ENCODE measurements around the gene PHF2.

Gene PHF2

DNA sequence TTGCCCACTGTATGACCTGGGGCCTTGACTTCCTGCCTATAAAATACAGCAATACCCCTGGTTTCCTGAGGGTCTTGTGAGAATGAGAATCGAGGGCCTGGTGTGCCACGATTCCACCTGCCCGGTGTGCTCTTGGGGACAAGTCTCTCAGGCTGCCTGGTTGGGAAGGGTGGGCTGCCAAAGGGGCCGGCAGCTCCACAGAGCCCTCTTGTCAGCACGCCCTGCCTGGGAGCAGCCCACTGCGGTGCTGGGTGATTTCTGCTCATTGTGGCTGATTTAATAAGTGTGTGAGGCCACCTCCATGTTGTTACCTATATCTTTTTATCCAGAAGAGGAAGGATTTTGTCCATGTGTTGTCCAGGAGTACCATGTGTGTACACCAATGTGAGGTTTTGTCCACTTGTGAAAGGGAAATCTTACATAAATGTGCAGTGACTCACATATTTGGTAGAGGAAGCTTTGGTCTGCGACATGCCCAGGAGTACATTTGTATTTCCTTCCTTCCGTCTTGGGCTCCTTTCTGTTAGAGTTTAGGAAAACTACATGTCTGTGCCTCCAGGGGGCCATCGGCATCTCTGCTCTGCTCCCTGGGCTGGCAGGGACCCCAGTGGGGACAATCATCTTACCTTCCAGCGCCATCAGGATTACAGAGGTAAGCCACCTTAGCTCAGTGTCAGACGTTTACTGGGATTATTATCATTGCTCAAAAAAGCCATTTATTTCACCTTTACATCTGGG lies 108.6 kb downstream of the PHF2 start:
- Histone ChIP-seq H3K36me3 (ENCODE audit: control insufficient read depth in 2 of 2, insufficient read depth in 1 of 2, low read length in 2 of 2) (no peaks in the 10 kb centered on the region), H3K4me1 (ENCODE audit: control insufficient read depth, insufficient read depth, low read length) (no peaks in the 10 kb centered on the region), H3K27ac (ENCODE audit: extremely low read depth, low read depth, low read length) (no peak overlapping the region), H3K4me3 (ENCODE audit: low read depth, low read length) (no peak overlapping the region), H3K9me3 (ENCODE audit: control insufficient read depth, insufficient read depth, low read depth, low read length) (no peaks in the 10 kb centered on the region)
- ChIA-PET POLR2A (no interaction called here), CTCF (interaction anchor here (0.9 to 1.0 kb wide), 3 partner anchors 20 to 528 kb away, joined by 3 read pairs; no protein-coding TSS in a partner anchor)
- TF ChIP-seq ZNF433 (tag by site-specific recombination; IDR thresholded peaks at IDR 0.05; ENCODE audit: low read depth) (no peak), ZNF791 (tag by site-specific recombination; IDR thresholded peaks at IDR 0.05) (no peak), ZNF19 (tag by site-specific recombination; IDR thresholded peaks at IDR 0.05; ENCODE audit: low read depth) (no peak), ZNF843 (tag by site-specific recombination; IDR thresholded peaks at IDR 0.05) (no peak), ZNF157 (tag by site-specific recombination; IDR thresholded peaks at IDR 0.05) (no peak), ZFP37 (tag by site-specific recombination; IDR thresholded peaks at IDR 0.05) (no peak), SP2 (tag by site-specific recombination; IDR thresholded peaks at IDR 0.05) (no peak), ZNF423 (tag by site-specific recombination; IDR thresholded peaks at IDR 0.05) (no peak), SETDB1 (IDR thresholded peaks at IDR 0.05; ENCODE audit: insufficient read length, low read length) (no peak)
- TF ChIP-seq, protein P1, sequence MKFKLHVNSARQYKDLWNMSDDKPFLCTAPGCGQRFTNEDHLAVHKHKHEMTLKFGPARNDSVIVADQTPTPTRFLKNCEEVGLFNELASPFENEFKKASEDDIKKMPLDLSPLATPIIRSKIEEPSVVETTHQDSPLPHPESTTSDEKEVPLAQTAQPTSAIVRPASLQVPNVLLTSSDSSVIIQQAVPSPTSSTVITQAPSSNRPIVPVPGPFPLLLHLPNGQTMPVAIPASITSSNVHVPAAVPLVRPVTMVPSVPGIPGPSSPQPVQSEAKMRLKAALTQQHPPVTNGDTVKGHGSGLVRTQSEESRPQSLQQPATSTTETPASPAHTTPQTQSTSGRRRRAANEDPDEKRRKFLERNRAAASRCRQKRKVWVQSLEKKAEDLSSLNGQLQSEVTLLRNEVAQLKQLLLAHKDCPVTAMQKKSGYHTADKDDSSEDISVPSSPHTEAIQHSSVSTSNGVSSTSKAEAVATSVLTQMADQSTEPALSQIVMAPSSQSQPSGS (tag by site-specific recombination; IDR thresholded peaks at IDR 0.05; ENCODE audit: low read depth) = no peak

DNA sequence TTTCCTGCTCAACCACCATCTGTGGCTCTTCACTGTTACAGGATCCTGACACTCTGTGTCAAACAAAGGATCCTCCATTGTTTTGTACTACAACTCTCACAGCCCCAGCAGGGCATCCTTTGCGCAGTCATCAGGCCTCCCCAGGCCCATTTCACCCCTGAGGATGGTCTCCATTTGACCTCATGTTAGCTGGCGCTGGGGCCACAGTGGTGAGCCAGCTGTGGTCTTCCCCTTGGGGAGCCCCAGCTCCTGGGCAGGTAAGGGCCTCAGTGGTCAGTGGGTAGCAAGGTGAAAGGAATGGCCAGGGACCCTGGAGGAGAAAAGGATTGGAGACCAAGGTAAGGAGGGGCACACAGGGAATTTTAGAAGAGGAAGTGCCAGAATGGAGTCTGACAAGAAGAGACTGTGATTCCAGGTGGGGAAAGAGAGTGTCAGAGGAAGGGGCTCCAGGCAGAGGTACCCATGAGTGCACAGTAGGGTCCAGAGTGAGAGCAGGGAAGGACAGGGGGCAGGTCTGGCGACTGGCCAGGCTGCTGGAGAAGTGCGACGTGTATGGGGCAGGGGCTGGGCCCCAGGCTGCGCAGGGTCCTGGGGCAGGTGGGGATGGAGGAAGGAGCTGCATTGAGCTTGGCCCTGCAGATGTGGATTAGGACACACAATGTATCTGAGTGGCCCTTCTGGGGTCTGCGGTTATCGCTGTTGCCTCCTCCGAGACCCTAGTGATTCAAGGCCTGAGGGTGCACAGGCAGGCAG lies 109.9 kb downstream of the PHF2 start:
- CTCF ChIA-PET = interaction anchor here (1.7 kb wide), 1 partner anchor 316 kb away, joined by 12 read pairs; no protein-coding TSS in a partner anchor
- POLR2A ChIA-PET = interaction anchor here (0.5 kb wide), 1 partner anchor 55 kb away, joined by 5 read pairs; no protein-coding TSS in a partner anchor
- Histone ChIP-seq H3K27ac (ENCODE audit: extremely low read depth, low read depth, low read length) (no peak overlapping the region), H3K9me3 (ENCODE audit: control insufficient read depth, insufficient read depth, low read depth, low read length) (no peaks in the 10 kb centered on the region), H3K36me3 (ENCODE audit: control insufficient read depth in 2 of 2, insufficient read depth in 1 of 2, low read length in 2 of 2) (no peaks in the 10 kb centered on the region), H3K4me3 (ENCODE audit: low read depth, low read length) (no peak overlapping the region), H3K4me1 (ENCODE audit: control insufficient read depth, insufficient read depth, low read length) (no peaks in the 10 kb centered on the region)
- TF ChIP-seq ZNF266 (tag by site-specific recombination; IDR thresholded peaks at IDR 0.05; ENCODE audit: low read depth) (no peak), ZFP37 (tag by site-specific recombination; IDR thresholded peaks at IDR 0.05) (no peak), ZNF302 (tag by site-specific recombination; IDR thresholded peaks at IDR 0.05; ENCODE audit: low read depth) (no peak), ZNF701 (tag by site-specific recombination; IDR thresholded peaks at IDR 0.05) (no peak)
- TF ChIP-seq, protein P2, sequence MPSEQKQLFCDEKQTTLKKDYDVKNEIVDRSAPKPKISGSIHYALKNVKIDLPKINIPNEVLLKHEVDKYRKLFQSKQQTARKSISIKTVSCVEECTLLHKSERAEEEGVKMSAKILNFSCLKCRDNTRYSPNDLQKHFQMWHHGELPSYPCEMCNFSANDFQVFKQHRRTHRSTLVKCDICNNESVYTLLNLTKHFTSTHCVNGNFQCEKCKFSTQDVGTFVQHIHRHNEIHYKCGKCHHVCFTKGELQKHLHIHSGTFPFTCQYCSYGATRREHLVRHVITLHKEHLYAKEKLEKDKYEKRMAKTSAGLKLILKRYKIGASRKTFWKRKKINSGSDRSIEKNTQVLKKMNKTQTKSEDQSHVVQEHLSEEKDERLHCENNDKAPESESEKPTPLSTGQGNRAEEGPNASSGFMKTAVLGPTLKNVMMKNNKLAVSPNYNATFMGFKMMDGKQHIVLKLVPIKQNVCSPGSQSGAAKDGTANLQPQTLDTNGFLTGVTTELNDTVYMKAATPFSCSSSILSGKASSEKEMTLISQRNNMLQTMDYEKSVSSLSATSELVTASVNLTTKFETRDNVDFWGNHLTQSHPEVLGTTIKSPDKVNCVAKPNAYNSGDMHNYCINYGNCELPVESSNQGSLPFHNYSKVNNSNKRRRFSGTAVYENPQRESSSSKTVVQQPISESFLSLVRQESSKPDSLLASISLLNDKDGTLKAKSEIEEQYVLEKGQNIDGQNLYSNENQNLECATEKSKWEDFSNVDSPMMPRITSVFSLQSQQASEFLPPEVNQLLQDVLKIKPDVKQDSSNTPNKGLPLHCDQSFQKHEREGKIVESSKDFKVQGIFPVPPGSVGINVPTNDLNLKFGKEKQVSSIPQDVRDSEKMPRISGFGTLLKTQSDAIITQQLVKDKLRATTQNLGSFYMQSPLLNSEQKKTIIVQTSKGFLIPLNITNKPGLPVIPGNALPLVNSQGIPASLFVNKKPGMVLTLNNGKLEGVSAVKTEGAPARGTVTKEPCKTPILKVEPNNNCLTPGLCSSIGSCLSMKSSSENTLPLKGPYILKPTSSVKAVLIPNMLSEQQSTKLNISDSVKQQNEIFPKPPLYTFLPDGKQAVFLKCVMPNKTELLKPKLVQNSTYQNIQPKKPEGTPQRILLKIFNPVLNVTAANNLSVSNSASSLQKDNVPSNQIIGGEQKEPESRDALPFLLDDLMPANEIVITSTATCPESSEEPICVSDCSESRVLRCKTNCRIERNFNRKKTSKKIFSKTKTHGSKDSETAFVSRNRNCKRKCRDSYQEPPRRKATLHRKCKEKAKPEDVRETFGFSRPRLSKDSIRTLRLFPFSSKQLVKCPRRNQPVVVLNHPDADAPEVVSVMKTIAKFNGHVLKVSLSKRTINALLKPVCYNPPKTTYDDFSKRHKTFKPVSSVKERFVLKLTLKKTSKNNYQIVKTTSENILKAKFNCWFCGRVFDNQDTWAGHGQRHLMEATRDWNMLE (tag by site-specific recombination; conservative IDR thresholded peaks at IDR 0.05; ENCODE audit: low read depth) = no peak

All from HEK293 (cell line).